GM19043 (cell line): ENCODE measurements around the gene DMGDH.
A peak's percentile ranks its signal among the peaks of the same experiment; 100 is the strongest.
"Not testable (repeated sequence)": the region's sequence is repeated elsewhere in the genome, so short reads cannot be mapped to it uniquely, and the experiment has no call there.

Source experiments
- ATAC-seq: cut with Tn5 transposase; IDR thresholded peaks from one replicate; pipeline ENCODE4 v1.9.1; 2021; ENCODE audit warnings: low read depth; ENCODE audit not compliant: unreplicated experiment

The DMGDH gene

DNA sequence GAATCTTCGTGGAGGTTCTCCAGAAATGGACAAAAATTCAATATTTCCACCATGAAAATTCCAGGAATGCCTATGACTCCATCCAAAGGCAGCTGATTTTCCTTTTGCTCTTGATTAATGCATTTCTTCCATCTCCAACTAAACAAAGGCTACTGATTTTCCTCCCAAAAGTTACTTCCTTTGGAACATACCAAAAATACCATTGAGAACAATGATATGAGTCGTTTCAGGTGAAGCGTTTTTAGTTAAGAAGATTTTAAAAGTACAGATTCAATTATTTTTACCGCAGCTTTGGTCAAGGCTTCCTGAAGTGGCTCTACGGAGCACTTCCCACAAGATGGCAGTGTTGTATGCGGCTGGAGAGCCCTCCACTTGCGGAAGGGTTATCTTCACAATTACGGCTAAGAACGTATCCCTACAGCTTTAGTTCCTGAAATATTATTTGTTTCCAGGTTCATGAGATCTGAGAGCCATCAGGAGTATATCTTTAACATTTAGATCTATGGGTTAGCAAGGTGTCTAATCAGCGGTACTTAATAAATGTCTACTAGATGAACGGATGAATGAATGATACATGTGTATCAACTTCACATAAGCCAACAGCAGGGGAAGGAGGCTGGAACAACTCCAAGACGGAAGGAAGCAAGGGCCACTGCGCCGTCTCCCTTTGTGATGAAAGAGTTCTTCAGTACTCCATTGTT, 48.5 kb downstream of the DMGDH start:
- ATAC-seq: no peak

- no peak for ATAC-seq
These were observed 54.8 kb downstream of the DMGDH start for GRCh38 chr5:79014631-79015030.

GRCh38 chr5:79011869-79012268, 57.6 kb downstream of the DMGDH start:
- ATAC-seq: no peak

- ATAC-seq: no peak
These were observed 58.1 kb downstream of the DMGDH start for GRCh38 chr5:79011219-79011836.

DNA sequence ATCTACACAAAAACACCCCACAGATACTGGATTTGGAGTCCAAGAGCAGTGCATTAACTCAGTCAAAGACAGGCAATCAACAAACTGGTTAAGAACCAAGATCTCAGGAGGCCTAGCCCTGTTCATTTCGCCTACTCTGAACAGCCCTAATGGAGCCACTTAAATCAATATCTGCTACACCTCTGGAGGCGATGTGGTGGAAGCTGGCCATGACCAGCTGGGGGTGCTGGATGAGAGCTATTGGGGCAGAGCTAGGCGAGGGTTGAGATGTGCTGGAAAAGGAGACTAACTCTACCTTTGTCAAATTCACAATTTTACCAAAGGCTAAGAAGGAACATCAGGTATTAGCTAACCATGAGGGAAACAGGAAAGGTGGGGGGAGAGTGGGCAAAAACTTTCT, 61.1 kb downstream of the DMGDH start:
- ATAC-seq: no peak

DNA sequence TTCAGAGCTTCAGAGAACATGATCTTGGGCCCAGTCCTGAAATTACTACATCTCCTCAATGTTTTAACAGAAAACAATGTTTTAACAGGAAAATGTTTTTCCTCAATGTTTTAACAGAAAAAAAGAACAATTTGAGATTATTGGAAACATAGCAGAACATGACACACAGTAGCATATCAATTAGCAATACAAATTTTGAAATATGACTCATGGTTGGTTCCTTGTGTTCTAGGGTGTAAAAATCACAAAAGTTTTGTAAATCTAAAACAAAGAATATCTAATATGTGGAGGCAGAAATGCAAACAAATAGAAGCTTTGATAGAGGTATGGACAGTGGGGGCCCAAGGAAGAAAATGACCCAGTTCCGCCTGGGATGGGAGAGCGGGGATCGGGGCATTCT, 61.6 kb downstream of the DMGDH start:
- no peak for ATAC-seq

- ATAC-seq: no peak
These were observed 63.4 kb downstream of the DMGDH start for GRCh38 chr5:79005936-79006631.

DNA sequence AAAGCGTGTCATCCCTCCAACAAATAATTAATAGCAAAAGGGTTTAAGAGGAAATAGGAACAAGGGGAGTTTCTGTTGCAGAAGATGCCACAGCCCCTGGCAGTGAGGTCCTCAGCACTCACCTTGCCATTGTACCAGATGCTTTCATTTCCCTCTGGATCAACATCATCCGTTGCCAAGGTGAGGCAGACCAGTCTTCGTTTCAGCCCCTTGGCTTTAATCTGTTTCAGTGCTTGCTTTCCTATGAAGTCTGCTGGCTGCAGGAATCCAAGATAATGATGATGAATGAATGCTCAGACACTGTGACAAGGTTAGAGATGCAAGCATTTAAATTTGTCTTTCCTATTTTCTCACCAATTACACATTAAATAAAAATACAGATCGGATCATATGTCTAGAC, 64.3 kb downstream of the DMGDH start:
- no peak for ATAC-seq

- ATAC-seq: no peak
These were observed 67.1 kb downstream of the DMGDH start for GRCh38 chr5:79002374-79002773.

DNA sequence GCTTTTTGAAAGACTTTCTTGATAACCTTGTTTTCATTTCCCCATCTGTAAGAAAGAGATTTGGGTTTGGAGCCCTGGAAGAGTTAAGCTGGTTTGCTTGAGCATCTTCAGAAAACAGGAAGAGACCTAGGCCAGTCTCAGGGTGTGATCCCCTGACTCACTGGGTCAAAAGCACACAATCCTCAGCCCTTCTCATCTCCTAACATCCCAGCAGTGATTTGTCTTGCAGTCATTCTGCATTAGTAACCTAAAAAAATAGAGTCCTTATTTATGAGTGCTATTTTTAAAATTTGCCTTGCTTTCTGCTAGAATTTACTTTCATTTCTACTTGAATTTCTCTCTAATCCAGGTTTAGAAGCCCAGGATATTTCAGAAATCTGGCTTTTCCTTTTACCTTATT, 68.0 kb downstream of the DMGDH start:
- ATAC-seq: no peak

DNA sequence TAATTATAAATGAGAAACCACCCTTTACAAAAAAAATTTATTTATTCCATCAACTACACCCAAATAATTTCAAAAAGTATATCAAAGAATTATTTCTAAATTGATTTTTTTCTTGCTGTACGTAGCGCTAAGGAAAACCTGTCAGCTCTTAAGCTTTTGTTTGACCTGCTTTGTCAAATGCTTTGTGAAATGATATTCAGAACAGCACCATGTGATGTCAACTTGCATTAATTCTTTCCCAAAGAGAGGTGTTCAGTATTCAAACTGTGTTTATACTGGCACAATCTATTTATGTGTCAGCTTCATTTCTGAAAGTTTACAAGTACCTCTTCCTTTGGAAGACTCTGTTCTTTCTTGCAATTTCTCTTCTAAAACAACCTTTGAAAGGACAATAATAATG, 72.4 kb downstream of the DMGDH start:
- ATAC-seq: no peak

DNA sequence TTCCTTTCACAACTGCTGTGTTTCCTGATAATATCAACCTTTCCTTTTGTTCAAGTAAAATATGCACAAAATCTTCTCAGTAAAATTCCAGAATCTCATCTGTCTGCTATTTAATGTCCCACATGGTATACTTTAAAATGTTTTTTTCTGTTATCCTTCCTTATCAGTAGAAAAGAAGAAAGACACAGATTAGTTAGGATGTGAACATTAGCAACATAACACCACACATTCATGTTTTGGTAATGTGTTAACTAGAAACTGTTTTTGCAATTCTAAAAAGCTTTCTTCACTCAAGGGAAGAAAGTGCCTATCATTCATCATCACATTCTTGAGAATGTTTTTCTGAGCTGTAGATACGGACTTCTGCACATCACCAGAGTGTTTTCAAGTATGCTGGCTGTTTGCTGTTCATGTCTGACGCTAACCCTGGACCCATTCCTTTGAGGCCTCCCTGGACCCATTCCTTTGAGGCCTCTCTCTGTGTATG, 73.9 kb downstream of the DMGDH start:
- no peak for ATAC-seq

GRCh38 chr5:78993165-78993564, 76.3 kb downstream of the DMGDH start:
- no peak for ATAC-seq

DNA sequence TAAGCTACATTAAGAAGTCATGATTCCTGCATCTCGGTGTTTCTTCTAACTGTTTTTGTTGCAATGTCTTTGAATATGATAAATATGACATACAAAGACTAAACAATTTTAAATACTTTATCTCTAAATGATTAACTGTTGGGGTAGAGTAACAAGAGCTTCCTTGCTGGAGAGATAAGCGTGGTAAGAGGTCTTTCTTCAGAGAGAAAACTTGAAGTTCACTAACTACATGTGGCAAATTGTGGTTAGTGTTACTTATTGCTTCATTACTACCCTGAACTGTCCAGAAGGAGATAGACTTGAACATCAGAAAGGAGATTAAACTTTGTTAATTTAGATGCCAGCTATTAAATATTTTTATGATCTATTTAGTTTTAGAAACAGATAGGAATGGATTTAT, 77.3 kb downstream of the DMGDH start:
- ATAC-seq: no peak

- ATAC-seq: no peak
These were observed 80.4 kb downstream of the DMGDH start for GRCh38 chr5:78989080-78989479.

DNA sequence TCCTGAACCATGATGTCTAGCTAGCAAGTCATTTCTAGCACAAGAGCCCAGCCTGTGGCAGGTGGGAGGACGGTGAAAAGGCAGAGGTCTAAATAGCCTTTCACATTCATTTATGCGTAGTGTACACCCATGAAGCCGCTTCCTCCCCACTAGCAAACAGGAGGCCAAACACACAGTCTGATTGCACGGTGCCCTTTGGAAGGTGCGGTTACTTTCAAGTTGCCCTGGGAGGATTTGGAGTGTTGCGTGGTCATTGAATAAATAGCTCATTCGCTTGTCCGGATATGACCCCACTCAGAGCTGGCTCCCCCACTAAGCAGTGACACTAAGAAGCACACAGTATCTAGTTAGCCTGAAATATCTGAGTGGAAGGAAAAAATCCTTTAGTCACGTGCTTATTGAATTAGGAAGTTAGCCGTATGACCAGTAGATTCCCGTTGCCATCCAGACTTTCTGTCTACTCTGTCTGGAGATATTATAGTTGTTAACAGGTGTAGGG, 83.7 kb downstream of the DMGDH start:
- peak; percentile 52 for ATAC-seq

DNA sequence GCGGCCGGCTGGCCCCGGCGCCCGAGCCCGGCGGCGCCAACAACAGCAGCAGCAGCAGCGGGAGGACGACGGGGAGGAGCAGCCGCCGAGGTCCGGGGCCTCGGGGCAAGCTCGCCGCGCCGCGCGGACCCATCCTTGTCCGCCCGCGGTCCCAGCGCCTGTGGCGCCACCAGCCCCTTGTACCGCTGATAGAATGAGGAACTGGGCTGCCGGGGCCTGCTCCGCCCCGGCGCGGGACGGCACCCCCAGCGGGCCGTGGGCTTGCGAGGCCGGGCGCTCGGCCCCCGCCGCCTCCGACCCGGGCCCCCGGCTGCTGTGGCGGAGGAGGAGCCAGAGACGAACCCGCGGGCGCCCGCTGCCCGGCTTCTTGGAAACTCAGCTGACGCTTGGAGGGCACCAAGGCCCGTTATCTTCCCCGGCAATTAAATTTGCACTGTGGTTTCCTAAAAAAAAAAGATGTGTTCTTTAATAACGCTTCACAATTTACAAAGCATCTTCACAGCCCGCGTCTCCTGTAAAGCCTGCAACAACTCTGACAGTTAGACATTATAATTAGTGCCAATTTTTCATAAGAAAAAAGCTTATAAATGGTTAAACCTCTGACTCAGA, 84.3 kb downstream of the DMGDH start, which contains the start of gene ARSB:
TSS of gene ARSB (minus strand) at position 195 of the 609 bp plus-strand sequence. CDS start at position 133, 62 bp downstream.
- peak; percentile 28 for ATAC-seq

DNA sequence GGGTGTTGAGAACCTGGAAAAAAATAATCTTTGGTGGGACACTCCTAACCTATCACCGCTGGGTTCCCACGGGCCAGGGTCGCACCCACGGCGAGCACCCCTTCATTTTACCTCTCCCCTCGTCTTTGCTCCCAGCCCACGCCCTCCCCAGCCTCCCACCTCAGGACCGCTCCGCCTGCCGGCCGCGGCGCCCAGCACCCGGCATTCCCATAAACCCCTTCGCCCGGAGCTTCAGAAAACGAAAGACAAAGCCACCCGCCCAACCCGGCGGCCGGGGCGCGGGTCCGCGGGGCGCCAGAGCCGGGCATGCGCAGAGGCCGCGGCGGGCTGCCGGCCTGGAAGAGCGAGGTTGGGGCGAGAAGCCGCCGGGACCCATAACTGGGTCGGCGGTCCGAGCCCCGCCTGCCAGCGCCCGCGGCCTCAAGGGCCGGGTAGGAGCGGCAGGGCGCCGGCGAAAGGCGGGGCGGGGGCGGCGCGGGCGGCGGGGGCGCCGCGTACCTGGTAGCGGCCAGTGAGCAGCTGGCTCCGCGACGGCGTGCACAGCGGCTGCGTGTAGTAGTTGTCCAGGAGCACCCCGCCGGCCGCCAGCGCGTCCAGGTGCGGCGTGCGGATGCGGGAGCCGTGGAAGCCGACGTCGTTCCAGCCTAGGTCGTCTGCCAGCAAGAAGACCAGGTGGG, 84.9 kb downstream of the DMGDH start:
- ATAC-seq: peak; percentile 44

DNA sequence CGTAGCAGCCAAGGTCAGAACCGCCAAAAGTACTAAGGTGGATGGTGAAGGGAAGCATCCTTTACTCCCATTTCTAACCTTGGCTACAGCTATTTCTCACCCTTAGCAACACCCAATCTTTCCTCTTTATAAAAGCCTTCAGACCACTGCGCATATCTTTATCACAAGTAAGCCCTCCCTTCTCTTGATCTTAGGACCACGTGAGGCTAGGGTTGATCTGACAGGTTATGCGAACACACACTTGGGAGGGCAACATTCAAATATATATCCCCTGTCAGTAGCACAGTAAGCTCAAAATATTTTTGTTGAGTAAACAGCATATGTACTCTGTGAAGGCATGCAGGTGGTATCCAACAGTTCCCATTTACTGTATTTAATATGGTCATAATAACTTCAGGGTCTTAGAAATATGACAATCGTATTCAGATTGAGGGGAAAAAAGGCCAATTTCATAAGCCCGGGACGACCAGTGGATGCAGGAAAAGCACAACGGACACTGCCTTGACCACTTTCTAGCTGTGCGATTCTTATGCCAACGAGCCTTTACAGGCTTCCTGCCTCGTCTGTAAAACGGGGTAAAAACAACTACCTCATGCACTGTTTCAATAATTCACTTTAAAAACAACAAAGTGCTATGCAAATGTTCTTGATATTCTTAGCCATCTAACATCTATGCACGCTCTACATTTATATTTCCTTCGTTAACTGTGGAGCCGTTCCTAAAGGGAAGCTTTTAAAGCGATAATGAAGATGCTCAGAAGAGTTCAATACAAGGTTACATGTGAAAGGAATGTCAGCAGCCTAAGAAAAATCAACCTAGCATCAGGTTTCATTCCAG, 85.7 kb downstream of the DMGDH start:
- peak; percentile 2 for ATAC-seq

- ATAC-seq: not testable (repeated sequence)
These were observed 86.3 kb downstream of the DMGDH start for GRCh38 chr5:78983194-78983593.
